WTC11 (cell line): ENCODE measurements around the gene ANKLE2.

Experiments
- GRHL2 ChIP-seq: fragments of 250-450 bp; sonication (Bioruptor Pico); IDR thresholded peaks from 2 replicates; pipeline ENCODE4 v1.8.0; 2022; ENCODE audit warnings: mild to moderate bottlenecking, moderate library complexity; ENCODE audit not compliant: insufficient replicate concordance, severe bottlenecking
- MAX ChIP-seq: sonication (generic); formaldehyde crosslinking; IDR thresholded peaks from 2 replicates; pipeline ENCODE4 v1.8.0; 2022; ENCODE audit warnings: mild to moderate bottlenecking, missing genetic modification reagents
- NR1H2 ChIP-seq: sonication (generic); formaldehyde crosslinking; IDR thresholded peaks from 2 replicates; pipeline ENCODE4 v1.9.0; 2021; ENCODE audit warnings: mild to moderate bottlenecking, moderate library complexity, missing genetic modification reagents
- NR2C2 ChIP-seq: sonication (generic); formaldehyde crosslinking; IDR thresholded peaks from 2 replicates; pipeline ENCODE4 v1.8.0; 2022; ENCODE audit warnings: mild to moderate bottlenecking, missing genetic modification reagents
- PREB ChIP-seq: sonication (generic); formaldehyde crosslinking; IDR thresholded peaks from 2 replicates; pipeline ENCODE4 v1.8.1; 2022; ENCODE audit warnings: mild to moderate bottlenecking, missing genetic modification reagents, moderate library complexity, borderline replicate concordance
- PRRX2 ChIP-seq: fragments of 250-450 bp; sonication (Bioruptor Pico); IDR thresholded peaks from 2 replicates; pipeline ENCODE4 v1.8.0; 2021; ENCODE audit warnings: mild to moderate bottlenecking
- SMAD3 ChIP-seq: sonication (generic); formaldehyde crosslinking; IDR thresholded peaks from 2 replicates; pipeline ENCODE4 v1.8.0; 2022; ENCODE audit warnings: missing genetic modification reagents, mild to moderate bottlenecking, borderline replicate concordance
- SP1 ChIP-seq: sonication (generic); formaldehyde crosslinking; conservative IDR thresholded peaks from 2 replicates; pipeline ENCODE4 v1.8.1; 2022; ENCODE audit warnings: missing genetic modification reagents
- TEAD1 ChIP-seq: sonication (generic); formaldehyde crosslinking; IDR thresholded peaks from 2 replicates; pipeline ENCODE4 v1.8.0; 2022; ENCODE audit warnings: mild to moderate bottlenecking, missing genetic modification reagents
- ZNF138 ChIP-seq: sonication (generic); formaldehyde crosslinking; conservative IDR thresholded peaks from 2 replicates; pipeline ENCODE4 v1.8.1; 2022; ENCODE audit warnings: mild to moderate bottlenecking, moderate library complexity, missing genetic modification reagents
- ZNF317 ChIP-seq: sonication (generic); formaldehyde crosslinking; IDR thresholded peaks from 2 replicates; pipeline ENCODE4 v1.8.1; 2023; ENCODE audit warnings: low read depth, mild to moderate bottlenecking, moderate library complexity, missing genetic modification reagents, borderline replicate concordance
- TF ChIP-seq, protein P1 (sequence below): fragments of 200-600 bp; IDR thresholded peaks from 2 replicates; pipeline ENCODE4 v1.8.0; 2022; ENCODE audit warnings: antibody characterized with exemption
- TF ChIP-seq, protein P2 (sequence below): sonication (generic); formaldehyde crosslinking; IDR thresholded peaks from 2 replicates; pipeline ENCODE4 v1.8.1; 2023; ENCODE audit warnings: mild to moderate bottlenecking, moderate library complexity, missing genetic modification reagents

- no peak for TF ChIP-seq PREB (CRISPR knock-in tag)
- TF ChIP-seq MAX (CRISPR knock-in tag) = no peak
- TF ChIP-seq SP1 (CRISPR knock-in tag) = no peak
- TF ChIP-seq, protein P1, sequence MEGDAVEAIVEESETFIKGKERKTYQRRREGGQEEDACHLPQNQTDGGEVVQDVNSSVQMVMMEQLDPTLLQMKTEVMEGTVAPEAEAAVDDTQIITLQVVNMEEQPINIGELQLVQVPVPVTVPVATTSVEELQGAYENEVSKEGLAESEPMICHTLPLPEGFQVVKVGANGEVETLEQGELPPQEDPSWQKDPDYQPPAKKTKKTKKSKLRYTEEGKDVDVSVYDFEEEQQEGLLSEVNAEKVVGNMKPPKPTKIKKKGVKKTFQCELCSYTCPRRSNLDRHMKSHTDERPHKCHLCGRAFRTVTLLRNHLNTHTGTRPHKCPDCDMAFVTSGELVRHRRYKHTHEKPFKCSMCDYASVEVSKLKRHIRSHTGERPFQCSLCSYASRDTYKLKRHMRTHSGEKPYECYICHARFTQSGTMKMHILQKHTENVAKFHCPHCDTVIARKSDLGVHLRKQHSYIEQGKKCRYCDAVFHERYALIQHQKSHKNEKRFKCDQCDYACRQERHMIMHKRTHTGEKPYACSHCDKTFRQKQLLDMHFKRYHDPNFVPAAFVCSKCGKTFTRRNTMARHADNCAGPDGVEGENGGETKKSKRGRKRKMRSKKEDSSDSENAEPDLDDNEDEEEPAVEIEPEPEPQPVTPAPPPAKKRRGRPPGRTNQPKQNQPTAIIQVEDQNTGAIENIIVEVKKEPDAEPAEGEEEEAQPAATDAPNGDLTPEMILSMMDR = no peak
- no peak for TF ChIP-seq PRRX2 (CRISPR knock-in tag)
- no peak for TF ChIP-seq NR2C2 (CRISPR knock-in tag)
- TF ChIP-seq ZNF317 (CRISPR knock-in tag) = no peak
- TF ChIP-seq ZNF138 (CRISPR knock-in tag) = no peak
- no peak for TF ChIP-seq GRHL2
- TF ChIP-seq, protein P2, sequence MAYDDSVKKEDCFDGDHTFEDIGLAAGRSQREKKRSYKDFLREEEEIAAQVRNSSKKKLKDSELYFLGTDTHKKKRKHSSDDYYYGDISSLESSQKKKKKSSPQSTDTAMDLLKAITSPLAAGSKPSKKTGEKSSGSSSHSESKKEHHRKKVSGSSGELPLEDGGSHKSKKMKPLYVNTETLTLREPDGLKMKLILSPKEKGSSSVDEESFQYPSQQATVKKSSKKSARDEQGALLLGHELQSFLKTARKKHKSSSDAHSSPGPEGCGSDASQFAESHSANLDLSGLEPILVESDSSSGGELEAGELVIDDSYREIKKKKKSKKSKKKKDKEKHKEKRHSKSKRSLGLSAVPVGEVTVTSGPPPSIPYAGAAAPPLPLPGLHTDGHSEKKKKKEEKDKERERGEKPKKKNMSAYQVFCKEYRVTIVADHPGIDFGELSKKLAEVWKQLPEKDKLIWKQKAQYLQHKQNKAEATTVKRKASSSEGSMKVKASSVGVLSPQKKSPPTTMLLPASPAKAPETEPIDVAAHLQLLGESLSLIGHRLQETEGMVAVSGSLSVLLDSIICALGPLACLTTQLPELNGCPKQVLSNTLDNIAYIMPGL = 0 out of 2 replicates have a peak, but pooled peaks have one; percentile 37
- no peak for TF ChIP-seq SMAD3 (CRISPR knock-in tag)
- no peak for TF ChIP-seq TEAD1 (CRISPR knock-in tag)
- no peak for TF ChIP-seq NR1H2 (CRISPR knock-in tag)
Measured at GRCh38 chr12:132761032-132761920, at the start of gene ANKLE2.
